ENCODE results near the gene TSPAN18. TPM values are rescaled to one million over a fixed set of nuclear protein-coding genes. Genes with fewer than 3 reads are reported as not detected.

Gene TSPAN18
- total RNA-seq, 1 experiment from 2014 or later = 18.3 TPM

GRCh38 chr11:44824300-44824704 is 97.5 kb downstream of the TSPAN18 start:
- Histone ChIP-seq H3K79me2 (ENCODE audit: insufficient read depth, low read length) (no peaks in the 10 kb centered on the region), H3K4me3 (replicated peaks in 1 of 2; ENCODE audit: low read depth in 1 of 2, low read length in 2 of 2) (no peak overlapping the region), H3K27ac (ENCODE audit: low read depth, low read length) (no peak overlapping the region), H3K4me2 (ENCODE audit: low read length) (no peak overlapping the region), H3K9ac (ENCODE audit: low read length) (no peak overlapping the region), H3K9me2 (ENCODE audit: insufficient read depth) (no peaks in the 10 kb centered on the region), H3K4me1 (ENCODE audit: control insufficient read depth in 1 of 2, insufficient read depth in 2 of 2, low read length in 2 of 2) (no peaks in the 10 kb centered on the region), H3K27me3 (ENCODE audit: insufficient read depth, low read length) (no peaks in the 10 kb centered on the region), H2AFZ (ENCODE audit: low read depth, low read length, poor library complexity, severe bottlenecking) (no peak overlapping the region), H3K36me3 (ENCODE audit: control insufficient read depth in 1 of 2, insufficient read depth in 2 of 2, low read length in 2 of 2) (no peaks in the 10 kb centered on the region), H4K20me1 (ENCODE audit: insufficient read depth) (no peaks in the 10 kb centered on the region), H3K9me3 (ENCODE audit: control insufficient read depth in 1 of 2, insufficient read depth in 1 of 2, low read depth in 1 of 2, low read length in 2 of 2) (no peaks in the 10 kb centered on the region; a peak in 1 of 4 replicates)
- ChIA-PET POLR2A (no interaction called here), RAD21 (ENCODE audit: low non-redundant PET in 1 of 2, low total read pairs in 2 of 2, uncharacterized antibody in 2 of 2, unreplicated experiment in 2 of 2) (no interaction called here), CTCF (no interaction called here)
- DNase-seq (ENCODE audit: low read depth, low spot score) = no peak
- intact Hi-C loops (cut with micrococcal nuclease) = no loop called here
- ATAC-seq = no peak
- BruUV-seq (replicated peaks) = no TSS peak
- TF ChIP-seq CBX3 (IDR thresholded peaks at IDR 0.05; ENCODE audit: low read depth) (no peak), ZNF274 (IDR thresholded peaks at IDR 0.05; ENCODE audit: low read depth, low read length) (no peak), CEBPB (IDR thresholded peaks at IDR 0.05; ENCODE audit: low read depth) (no peak), TCF7L2 (IDR thresholded peaks at IDR 0.05; ENCODE audit: borderline replicate concordance, extremely low read depth, insufficient read depth, insufficient read length) (no peak), REST (IDR thresholded peaks at IDR 0.05; ENCODE audit: low read depth) (no peak), SIN3A (IDR thresholded peaks at IDR 0.05; ENCODE audit: low read depth) (no peak), EZH2 (IDR thresholded peaks at IDR 0.05) (no peak), ATF3 (IDR thresholded peaks at IDR 0.05) (no peak), EGR1 (IDR thresholded peaks at IDR 0.05; ENCODE audit: low read depth) (no peak), MAX (IDR thresholded peaks at IDR 0.05) (no peak), POLR2A (IDR thresholded peaks at IDR 0.05; ENCODE audit: borderline replicate concordance, extremely low read depth, insufficient read depth, insufficient read length) (no peak), YY1 (IDR thresholded peaks at IDR 0.05; ENCODE audit: extremely low read depth, insufficient replicate concordance, low read depth, low read length) (no peak), JUND (IDR thresholded peaks at IDR 0.05) (no peak), SP1 (IDR thresholded peaks at IDR 0.05; ENCODE audit: low read depth) (no peak), EZH2phosphoT487 (IDR thresholded peaks at IDR 0.05; ENCODE audit: borderline replicate concordance) (no peak)
- TF ChIP-seq, protein P1, sequence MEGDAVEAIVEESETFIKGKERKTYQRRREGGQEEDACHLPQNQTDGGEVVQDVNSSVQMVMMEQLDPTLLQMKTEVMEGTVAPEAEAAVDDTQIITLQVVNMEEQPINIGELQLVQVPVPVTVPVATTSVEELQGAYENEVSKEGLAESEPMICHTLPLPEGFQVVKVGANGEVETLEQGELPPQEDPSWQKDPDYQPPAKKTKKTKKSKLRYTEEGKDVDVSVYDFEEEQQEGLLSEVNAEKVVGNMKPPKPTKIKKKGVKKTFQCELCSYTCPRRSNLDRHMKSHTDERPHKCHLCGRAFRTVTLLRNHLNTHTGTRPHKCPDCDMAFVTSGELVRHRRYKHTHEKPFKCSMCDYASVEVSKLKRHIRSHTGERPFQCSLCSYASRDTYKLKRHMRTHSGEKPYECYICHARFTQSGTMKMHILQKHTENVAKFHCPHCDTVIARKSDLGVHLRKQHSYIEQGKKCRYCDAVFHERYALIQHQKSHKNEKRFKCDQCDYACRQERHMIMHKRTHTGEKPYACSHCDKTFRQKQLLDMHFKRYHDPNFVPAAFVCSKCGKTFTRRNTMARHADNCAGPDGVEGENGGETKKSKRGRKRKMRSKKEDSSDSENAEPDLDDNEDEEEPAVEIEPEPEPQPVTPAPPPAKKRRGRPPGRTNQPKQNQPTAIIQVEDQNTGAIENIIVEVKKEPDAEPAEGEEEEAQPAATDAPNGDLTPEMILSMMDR (IDR thresholded peaks at IDR 0.05 in 2 of 3, conservative IDR thresholded peaks at IDR 0.05 in 1 of 3; ENCODE audit: borderline replicate concordance in 1 of 3, insufficient read depth in 1 of 3, low read depth in 2 of 3, low read length in 2 of 3) = no peak

Data from HCT116 (cell line).